Brain microvascular endothelial cell (primary cell): ENCODE measurements around the gene TC2N.
"Not testable (repeated sequence)": the region's sequence is repeated elsewhere in the genome, so short reads cannot be mapped to it uniquely, and the experiment has no call there.

Experiments used
- DNase-seq: peaks from one replicate; pipeline ENCODE4 v3.0.0-alpha.2; 2020
- H3K27ac ChIP-seq: fragments of 250-450 bp; sonication (Bioruptor Pico); 2 replicates; pipeline ENCODE4 v1.5.1; 2020; ENCODE audit warnings: mild to moderate bottlenecking, moderate library complexity
- H3K27me3 ChIP-seq: fragments of 250-450 bp; sonication (Bioruptor Pico); replicated peaks from 2 replicates; pipeline ENCODE4 v1.5.1; 2020; ENCODE audit warnings: mild to moderate bottlenecking
- H3K36me3 ChIP-seq: fragments of 250-450 bp; sonication (Bioruptor Pico); replicated peaks from 2 replicates; pipeline ENCODE4 v1.5.1; 2020; ENCODE audit warnings: mild to moderate bottlenecking
- H3K4me3 ChIP-seq: 2 replicates; pipeline ENCODE4 v1.5.1; 2011; ENCODE audit warnings: low read depth, mild to moderate bottlenecking, control low read depth, low read length, moderate library complexity
- in situ Hi-C: cut with HindIII; loops from 2 replicates; pipeline ENCODE4 v1.10.0; 2017; ENCODE audit warnings: low sequenced_read_pairs, low pct_ligation_motif_present
- TF ChIP-seq, protein P1 (sequence below): IDR thresholded peaks from 2 replicates; pipeline ENCODE4 v1.5.1; 2011; ENCODE audit warnings: low read depth, mild to moderate bottlenecking, moderate library complexity, low read length, control low read depth, inconsistent platforms; ENCODE audit errors: missing control alignments

TC2N gene

DNA sequence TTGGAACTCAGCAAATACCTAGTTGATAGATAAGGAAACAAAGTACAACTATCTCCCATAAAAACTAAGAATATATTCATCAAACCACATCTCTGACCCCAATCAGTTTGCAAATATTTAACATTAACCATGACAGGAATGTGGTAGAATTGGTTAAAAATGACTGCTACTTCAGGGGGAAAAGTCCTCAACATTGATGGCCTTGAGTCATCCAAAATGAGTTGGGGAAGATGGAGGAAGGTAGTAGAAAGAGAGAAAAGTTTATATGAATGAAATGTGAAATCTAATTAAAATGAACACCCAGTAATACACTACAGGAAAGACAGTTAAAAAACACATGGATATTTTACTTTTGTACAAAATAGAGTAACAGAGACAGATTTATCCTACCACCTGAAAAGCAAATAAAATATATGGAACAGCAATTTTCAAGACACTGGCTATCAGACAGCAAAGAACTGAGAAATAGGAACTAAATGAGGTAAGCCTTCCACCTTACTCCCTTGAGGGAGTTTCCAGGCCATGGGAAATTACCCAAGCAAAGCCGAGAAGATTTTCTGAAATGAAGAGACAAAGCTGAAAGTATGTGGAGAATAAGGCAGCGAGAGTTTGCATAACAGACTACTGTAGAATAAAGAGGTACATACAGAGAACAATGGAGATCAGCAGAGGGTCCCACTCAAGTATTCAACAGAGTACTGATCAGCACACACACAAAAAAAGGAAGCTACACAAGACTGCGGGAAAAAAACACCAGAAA is 49.6 kb downstream of the TC2N start:
- H3K27me3 ChIP-seq, result no peaks in the 10 kb centered on the region
- H3K27ac ChIP-seq, result no peak overlapping the region
- TF ChIP-seq, protein P1, sequence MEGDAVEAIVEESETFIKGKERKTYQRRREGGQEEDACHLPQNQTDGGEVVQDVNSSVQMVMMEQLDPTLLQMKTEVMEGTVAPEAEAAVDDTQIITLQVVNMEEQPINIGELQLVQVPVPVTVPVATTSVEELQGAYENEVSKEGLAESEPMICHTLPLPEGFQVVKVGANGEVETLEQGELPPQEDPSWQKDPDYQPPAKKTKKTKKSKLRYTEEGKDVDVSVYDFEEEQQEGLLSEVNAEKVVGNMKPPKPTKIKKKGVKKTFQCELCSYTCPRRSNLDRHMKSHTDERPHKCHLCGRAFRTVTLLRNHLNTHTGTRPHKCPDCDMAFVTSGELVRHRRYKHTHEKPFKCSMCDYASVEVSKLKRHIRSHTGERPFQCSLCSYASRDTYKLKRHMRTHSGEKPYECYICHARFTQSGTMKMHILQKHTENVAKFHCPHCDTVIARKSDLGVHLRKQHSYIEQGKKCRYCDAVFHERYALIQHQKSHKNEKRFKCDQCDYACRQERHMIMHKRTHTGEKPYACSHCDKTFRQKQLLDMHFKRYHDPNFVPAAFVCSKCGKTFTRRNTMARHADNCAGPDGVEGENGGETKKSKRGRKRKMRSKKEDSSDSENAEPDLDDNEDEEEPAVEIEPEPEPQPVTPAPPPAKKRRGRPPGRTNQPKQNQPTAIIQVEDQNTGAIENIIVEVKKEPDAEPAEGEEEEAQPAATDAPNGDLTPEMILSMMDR, result no peak
- in situ Hi-C loops, result no loop called here
- H3K4me3 ChIP-seq, result no peak overlapping the region
- no peaks in the 10 kb centered on the region for H3K36me3 ChIP-seq
- no peak for DNase-seq

DNA sequence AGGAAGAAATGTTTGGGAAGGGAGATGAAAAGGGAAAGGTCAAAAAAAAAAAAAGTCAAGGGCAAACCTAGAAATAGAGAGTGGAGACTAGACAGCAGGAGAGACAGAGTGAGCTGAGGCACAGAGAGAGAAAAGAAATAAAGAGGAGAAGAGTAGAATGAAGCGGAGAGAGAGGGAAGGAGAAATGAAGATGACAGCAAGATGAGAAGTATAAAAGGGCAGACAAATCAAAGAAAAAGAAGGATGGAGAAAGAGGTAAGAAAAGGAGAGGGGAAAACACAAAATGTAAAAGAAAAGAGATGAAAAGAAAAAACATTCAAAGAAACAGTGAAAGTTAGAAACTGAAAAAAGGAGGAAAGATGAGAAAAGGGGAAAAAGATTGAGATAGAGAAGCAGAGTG is 53.0 kb downstream of the TC2N start:
- Histone ChIP-seq H3K4me3 (no peak overlapping the region), H3K27me3 (no peaks in the 10 kb centered on the region), H3K27ac (no peak overlapping the region), H3K36me3 (no peaks in the 10 kb centered on the region)
- TF ChIP-seq, protein P1, result no peak
- DNase-seq, result no peak
- in situ Hi-C loops, result no loop called here

GRCh38 chr14:91810699-91811098 is 56.6 kb downstream of the TC2N start:
- no peak for DNase-seq

GRCh38 chr14:91806716-91807115 is 60.6 kb downstream of the TC2N start:
- TF ChIP-seq, protein P1, result no peak
- Histone ChIP-seq H3K36me3 (no peaks in the 10 kb centered on the region), H3K27ac (no peak overlapping the region), H3K27me3 (no peaks in the 10 kb centered on the region), H3K4me3 (no peak overlapping the region)
- in situ Hi-C loops, result no loop called here
- no peak for DNase-seq

More at GRCh38 chr14:91810699-91811098, 56.6 kb downstream of the TC2N start:
- Histone ChIP-seq H3K27me3 (no peaks in the 10 kb centered on the region), H3K36me3 (no peaks in the 10 kb centered on the region), H3K4me3 (no peak overlapping the region), H3K27ac (no peak overlapping the region)
- TF ChIP-seq, protein P1, result no peak
- in situ Hi-C loops, result no loop called here

DNA sequence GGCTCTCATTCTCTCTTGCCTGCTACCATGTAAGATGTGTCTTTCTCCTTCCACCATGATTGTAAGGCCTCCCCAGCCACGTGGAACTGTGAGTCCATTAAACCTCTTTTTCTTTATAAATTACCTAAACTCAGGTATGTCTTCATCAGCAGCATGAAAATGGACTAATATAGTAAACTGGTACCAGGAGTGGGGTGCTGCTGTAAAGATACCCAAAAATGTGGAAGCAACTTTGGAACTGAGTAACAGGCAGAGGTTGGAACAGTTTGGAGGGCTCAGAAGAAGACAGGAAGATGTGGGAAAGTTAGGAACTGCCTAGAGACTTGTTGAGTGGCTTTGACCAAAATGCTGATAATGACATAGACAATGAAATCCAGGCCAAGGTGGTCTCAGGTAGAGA is 61.2 kb downstream of the TC2N start:
- H3K27me3 ChIP-seq, DNase-seq, H3K27ac ChIP-seq, H3K4me3 ChIP-seq, in situ Hi-C loops, H3K36me3 ChIP-seq: not testable (repeated sequence)

- H3K36me3 ChIP-seq, result no peaks in the 10 kb centered on the region
- no peaks in the 10 kb centered on the region for H3K27me3 ChIP-seq
- in situ Hi-C loops, result no loop called here
- H3K4me3 ChIP-seq, result no peak overlapping the region
- DNase-seq, result no peak
- no peak overlapping the region for H3K27ac ChIP-seq
- TF ChIP-seq, protein P1, result no peak
These were observed 61.7 kb downstream of the TC2N start for GRCh38 chr14:91805659-91806058.
